Measurements from ENCODE around the gene MDK. TPM values are rescaled to one million over a fixed set of nuclear protein-coding genes. Genes with fewer than 3 reads are reported as not detected.

Gene MDK
- 1 to 10 TPM; 3.5 to 4.1 TPM for total RNA-seq

GRCh38 chr11:46381048-46381818 lies at the start of gene MDK:
TSS of gene MDK (plus strand) at chr11:46381669. CDS start at chr11:46382058, 389 bp downstream.
- Mint-ChIP-seq H3K27ac (peak within 1 kb of the TSS; percentile 60), H3K4me1 (peaks cover 15% of the 10 kb centered on the region), H3K9me3 (no peaks in the 10 kb centered on the region), H3K36me3 (ENCODE audit: low read depth) (peaks cover 24% of the 10 kb centered on the region), H3K27me3 (peaks cover 20% of the 10 kb centered on the region), H3K4me3 (peak within 1 kb of the TSS; percentile 70)
- CTCF ChIA-PET, result no interaction called here
- no peak for DNase-seq
- POLR2A ChIA-PET, result interaction anchor here (0.5 kb wide), 1 partner anchor 12 kb away, joined by 3 read pairs; no protein-coding TSS in a partner anchor

- H3K4me3 Mint-ChIP-seq, result peak overlapping the region; percentile 0
These were observed 49.3 kb upstream of the MDK start for GRCh38 chr11:46332093-46332567.

GRCh38 chr11:46332568-46333393 lies 48.7 kb upstream of the MDK start:
- H3K27ac Mint-ChIP-seq, result no peak overlapping the region
- CTCF ChIA-PET, result interaction anchor here (0.8 to 1.6 kb wide), 3 partner anchors 14 to 28 kb away, joined by 3 read pairs; partner anchors contain the start of gene DGKZ
- peaks cover 35% of the 10 kb centered on the region for H3K4me1 Mint-ChIP-seq
- POLR2A ChIA-PET, result interaction anchor here (0.6 to 1.4 kb wide), 3 partner anchors 13 to 93 kb away, joined by 3 to 4 read pairs (median 3); no protein-coding TSS in a partner anchor
- no peaks in the 10 kb centered on the region for H3K9me3 Mint-ChIP-seq
- H3K27me3 Mint-ChIP-seq, result peaks cover 56% of the 10 kb centered on the region
- H3K4me3 Mint-ChIP-seq, result no peak overlapping the region
- no peaks in the 10 kb centered on the region for H3K36me3 Mint-ChIP-seq (ENCODE audit: low read depth)
- DNase-seq, result no peak

More at GRCh38 chr11:46332093-46332567, 49.3 kb upstream of the MDK start:
- no peaks in the 10 kb centered on the region for H3K36me3 Mint-ChIP-seq (ENCODE audit: low read depth)
- ChIA-PET CTCF (interaction anchor here (0.8 to 1.6 kb wide), 3 partner anchors 15 to 29 kb away, joined by 3 read pairs; partner anchors contain the start of gene DGKZ), POLR2A (interaction anchor here (0.9 to 1.4 kb wide), 2 partner anchors 13 to 92 kb away, joined by 3 to 4 read pairs; no protein-coding TSS in a partner anchor)
- no peaks in the 10 kb centered on the region for H3K9me3 Mint-ChIP-seq
- peaks cover 59% of the 10 kb centered on the region for H3K27me3 Mint-ChIP-seq
- DNase-seq, result no peak
- no peak overlapping the region for H3K27ac Mint-ChIP-seq
- peaks cover 32% of the 10 kb centered on the region for H3K4me1 Mint-ChIP-seq

- H3K4me1 Mint-ChIP-seq, result peaks cover 37% of the 10 kb centered on the region
- H3K27me3 Mint-ChIP-seq, result peaks cover 54% of the 10 kb centered on the region
- no peaks in the 10 kb centered on the region for H3K36me3 Mint-ChIP-seq (ENCODE audit: low read depth)
- ChIA-PET CTCF (interaction anchor here (0.9 kb wide), 1 partner anchor 14 kb away, joined by 3 read pairs; the partner anchor contains the start of gene DGKZ), POLR2A (interaction anchor here (0.6 kb wide), 1 partner anchor 12 kb away, joined by 3 read pairs; no protein-coding TSS in a partner anchor)
- DNase-seq, result no peak
- H3K27ac Mint-ChIP-seq, result no peak overlapping the region
- no peaks in the 10 kb centered on the region for H3K9me3 Mint-ChIP-seq
- H3K4me3 Mint-ChIP-seq, result no peak overlapping the region
These were observed 48.0 kb upstream of the MDK start for GRCh38 chr11:46333394-46333947.

GRCh38 chr11:46334211-46334610 lies 47.3 kb upstream of the MDK start:
- H3K4me3 Mint-ChIP-seq, result no peak overlapping the region
- peaks cover 56% of the 10 kb centered on the region for H3K27me3 Mint-ChIP-seq
- no peaks in the 10 kb centered on the region for H3K36me3 Mint-ChIP-seq (ENCODE audit: low read depth)
- POLR2A ChIA-PET, result no interaction called here
- CTCF ChIA-PET, result interaction anchor here (0.6 to 1.0 kb wide), 2 partner anchors 17 to 94 kb away, joined by 3 to 4 read pairs; no protein-coding TSS in a partner anchor
- H3K27ac Mint-ChIP-seq, result no peak overlapping the region
- H3K9me3 Mint-ChIP-seq, result no peaks in the 10 kb centered on the region
- peaks cover 40% of the 10 kb centered on the region for H3K4me1 Mint-ChIP-seq
- no peak for DNase-seq

- POLR2A ChIA-PET, result no interaction called here
- H3K4me3 Mint-ChIP-seq, result no peak overlapping the region
- H3K27me3 Mint-ChIP-seq, result peaks cover 51% of the 10 kb centered on the region
- no peaks in the 10 kb centered on the region for H3K36me3 Mint-ChIP-seq (ENCODE audit: low read depth)
- peaks cover 37% of the 10 kb centered on the region for H3K4me1 Mint-ChIP-seq
- CTCF ChIA-PET, result no interaction called here
- H3K27ac Mint-ChIP-seq, result no peak overlapping the region
- no peak for DNase-seq
- no peaks in the 10 kb centered on the region for H3K9me3 Mint-ChIP-seq
These were observed 46.2 kb upstream of the MDK start for GRCh38 chr11:46335271-46335670.

GRCh38 chr11:46335890-46336562 lies 45.4 kb upstream of the MDK start:
- H3K4me1 Mint-ChIP-seq, result peaks cover 29% of the 10 kb centered on the region
- no peaks in the 10 kb centered on the region for H3K9me3 Mint-ChIP-seq
- no peak for DNase-seq
- no peak overlapping the region for H3K27ac Mint-ChIP-seq
- H3K36me3 Mint-ChIP-seq (ENCODE audit: low read depth), result no peaks in the 10 kb centered on the region
- no peak overlapping the region for H3K4me3 Mint-ChIP-seq
- CTCF ChIA-PET, result interaction anchor here (1.0 kb wide), 1 partner anchor 33 kb away, joined by 3 read pairs; no protein-coding TSS in a partner anchor
- H3K27me3 Mint-ChIP-seq, result peaks cover 43% of the 10 kb centered on the region
- POLR2A ChIA-PET, result no interaction called here

- ChIA-PET POLR2A (no interaction called here), CTCF (interaction anchor here (1.0 kb wide), 1 partner anchor 32 kb away, joined by 3 read pairs; no protein-coding TSS in a partner anchor)
- H3K4me3 Mint-ChIP-seq, result no peak overlapping the region
- H3K4me1 Mint-ChIP-seq, result peaks cover 29% of the 10 kb centered on the region
- H3K27ac Mint-ChIP-seq, result no peak overlapping the region
- no peak for DNase-seq
- peaks cover 40% of the 10 kb centered on the region for H3K27me3 Mint-ChIP-seq
- H3K36me3 Mint-ChIP-seq (ENCODE audit: low read depth), result no peaks in the 10 kb centered on the region
- H3K9me3 Mint-ChIP-seq, result no peaks in the 10 kb centered on the region
These were observed 44.8 kb upstream of the MDK start for GRCh38 chr11:46336563-46337180.

- POLR2A ChIA-PET, result no interaction called here
These were observed 43.7 kb upstream of the MDK start for GRCh38 chr11:46337626-46338345.

GRCh38 chr11:46338636-46338987 lies 42.9 kb upstream of the MDK start:
- Mint-ChIP-seq H3K4me1 (peaks cover 30% of the 10 kb centered on the region), H3K9me3 (no peaks in the 10 kb centered on the region), H3K4me3 (no peak overlapping the region), H3K27ac (no peak overlapping the region), H3K27me3 (peaks cover 32% of the 10 kb centered on the region), H3K36me3 (ENCODE audit: low read depth) (no peaks in the 10 kb centered on the region)
- CTCF ChIA-PET, result interaction anchor here (1.2 to 1.7 kb wide), 2 partner anchors 14 to 22 kb away, joined by 3 to 5 read pairs; no protein-coding TSS in a partner anchor
- POLR2A ChIA-PET, result no interaction called here
- no peak for DNase-seq

More at GRCh38 chr11:46337626-46338345, 43.7 kb upstream of the MDK start:
- DNase-seq, result no peak
- CTCF ChIA-PET, result interaction anchor here (1.7 kb wide), 1 partner anchor 15 kb away, joined by 5 read pairs; no protein-coding TSS in a partner anchor
- Mint-ChIP-seq H3K9me3 (no peaks in the 10 kb centered on the region), H3K4me1 (peaks cover 30% of the 10 kb centered on the region), H3K27ac (no peak overlapping the region), H3K4me3 (no peak overlapping the region), H3K27me3 (peaks cover 31% of the 10 kb centered on the region), H3K36me3 (ENCODE audit: low read depth) (no peaks in the 10 kb centered on the region)

GRCh38 chr11:46338988-46339666 lies 42.3 kb upstream of the MDK start:
- H3K9me3 Mint-ChIP-seq, result no peaks in the 10 kb centered on the region
- ChIA-PET CTCF (interaction anchor here (1.2 to 1.7 kb wide), 2 partner anchors 13 to 22 kb away, joined by 3 to 5 read pairs; no protein-coding TSS in a partner anchor), POLR2A (no interaction called here)
- no peak overlapping the region for H3K27ac Mint-ChIP-seq
- H3K4me1 Mint-ChIP-seq, result peaks cover 29% of the 10 kb centered on the region
- peaks cover 32% of the 10 kb centered on the region for H3K27me3 Mint-ChIP-seq
- DNase-seq, result no peak
- no peak overlapping the region for H3K4me3 Mint-ChIP-seq
- H3K36me3 Mint-ChIP-seq (ENCODE audit: low read depth), result no peaks in the 10 kb centered on the region

All from activated CD4-positive, alpha-beta memory T cell treated with anti-CD3 and anti-CD28 coated beads, Interleukin-2, amount 10 ng/mL, durations not matched to agents 7 days and 5 days (primary cell).